HEK293T (cell line): ENCODE data around the gene FAM240B.

ENCODE experiments used
- CTCF ChIA-PET: fragments of 350-600 bp; formaldehyde crosslinking; extraction: SDS; loops from one replicate; lab custom pipeline; 2021; ENCODE audit warnings: antibody characterized with exemption, inconsistent platforms; lab: Yijun Ruan, JAX
- POLR2A ChIA-PET: fragments of 350-600 bp; formaldehyde crosslinking; extraction: SDS; loops from one replicate; lab custom pipeline; 2020; ENCODE audit warnings: antibody characterized with exemption, inconsistent platforms; lab: Yijun Ruan, JAX
- DNase-seq: peaks from one replicate; pipeline ENCODE4 v3.0.0; 2012; ENCODE audit warnings: mixed read lengths; ENCODE audit errors: extremely low spot score
- ARNT ChIP-seq: fragments of 450-650 bp; IDR thresholded peaks from 2 replicates; pipeline ENCODE4 v1.6.1; 2017; ENCODE audit warnings: mild to moderate bottlenecking
- BHLHE40 ChIP-seq: fragments of 450-650 bp; IDR thresholded peaks from 2 replicates; pipeline ENCODE4 v1.6.1; 2016; ENCODE audit warnings: mild to moderate bottlenecking, moderate library complexity, borderline replicate concordance
- CTBP1 ChIP-seq: fragments of 450-650 bp; IDR thresholded peaks from 2 replicates; pipeline ENCODE4 v1.6.1; 2016; ENCODE audit warnings: borderline replicate concordance
- ELF4 ChIP-seq: fragments of 450-650 bp; IDR thresholded peaks from 2 replicates; pipeline ENCODE4 v1.6.1; 2017; ENCODE audit warnings: antibody characterized with exemption
- FOXA1 ChIP-seq: fragments of 450-650 bp; IDR thresholded peaks from 2 replicates; pipeline ENCODE4 v1.6.1; 2016; ENCODE audit warnings: mild to moderate bottlenecking
- FOXK2 ChIP-seq: fragments of 450-650 bp; IDR thresholded peaks from 2 replicates; pipeline ENCODE4 v1.6.1; 2016; ENCODE audit warnings: mild to moderate bottlenecking
- FOXM1 ChIP-seq: fragments of 450-650 bp; IDR thresholded peaks from 2 replicates; pipeline ENCODE4 v1.6.1; 2017; ENCODE audit warnings: mild to moderate bottlenecking, borderline replicate concordance
- HDGF ChIP-seq: fragments of 450-650 bp; IDR thresholded peaks from 2 replicates; pipeline ENCODE4 v1.6.1; 2017; ENCODE audit warnings: antibody characterized with exemption, borderline replicate concordance
- L3MBTL2 ChIP-seq: fragments of 450-650 bp; conservative IDR thresholded peaks from 2 replicates; pipeline ENCODE4 v1.6.1; 2016; ENCODE audit warnings: mild to moderate bottlenecking
- LEF1 ChIP-seq: fragments of 450-650 bp; IDR thresholded peaks from 2 replicates; pipeline ENCODE4 v1.6.1; 2017; ENCODE audit warnings: mild to moderate bottlenecking, borderline replicate concordance
- NFRKB ChIP-seq: fragments of 450-650 bp; IDR thresholded peaks from 2 replicates; pipeline ENCODE4 v1.6.1; 2016; ENCODE audit warnings: mild to moderate bottlenecking, moderate library complexity
- PKNOX1 ChIP-seq: fragments of 450-650 bp; IDR thresholded peaks from 2 replicates; pipeline ENCODE4 v1.6.1; 2016
- SP1 ChIP-seq: fragments of 450-650 bp; IDR thresholded peaks from 2 replicates; pipeline ENCODE4 v1.6.1; 2017
- SUZ12 ChIP-seq: fragments of 450-650 bp; IDR thresholded peaks from 2 replicates; pipeline ENCODE4 v1.6.1; 2016; ENCODE audit warnings: mild to moderate bottlenecking
- TARDBP ChIP-seq: fragments of 450-650 bp; IDR thresholded peaks from 2 replicates; pipeline ENCODE4 v1.6.1; 2016
- ZNF384 ChIP-seq: fragments of 450-650 bp; IDR thresholded peaks from 2 replicates; pipeline ENCODE4 v1.6.1; 2016

Gene FAM240B

GRCh38 chr9:38671748-38672147 is 48.2 kb downstream of the FAM240B start:
- no peak for DNase-seq
- ChIA-PET POLR2A (interaction anchor here (0.9 kb wide), 1 partner anchor 11 kb away, joined by 4 read pairs; no protein-coding TSS in a partner anchor), CTCF (interaction anchor here (0.7 to 1.6 kb wide), 4 partner anchors 9 to 216 kb away, joined by 3 to 4 read pairs (median 3); no protein-coding TSS in a partner anchor)
- TF ChIP-seq SUZ12 = no peak
- no peak for TF ChIP-seq LEF1
- TF ChIP-seq ZNF384 = no peak
- no peak for TF ChIP-seq ELF4
- TF ChIP-seq L3MBTL2 = no peak
- no peak for TF ChIP-seq NFRKB
- TF ChIP-seq HDGF = no peak
- no peak for TF ChIP-seq PKNOX1
- no peak for TF ChIP-seq FOXA1
- TF ChIP-seq CTBP1 = no peak
- no peak for TF ChIP-seq FOXK2
- no peak for TF ChIP-seq SP1
- TF ChIP-seq ARNT = no peak
- TF ChIP-seq FOXM1 = no peak
- TF ChIP-seq TARDBP = no peak
- no peak for TF ChIP-seq BHLHE40

DNA sequence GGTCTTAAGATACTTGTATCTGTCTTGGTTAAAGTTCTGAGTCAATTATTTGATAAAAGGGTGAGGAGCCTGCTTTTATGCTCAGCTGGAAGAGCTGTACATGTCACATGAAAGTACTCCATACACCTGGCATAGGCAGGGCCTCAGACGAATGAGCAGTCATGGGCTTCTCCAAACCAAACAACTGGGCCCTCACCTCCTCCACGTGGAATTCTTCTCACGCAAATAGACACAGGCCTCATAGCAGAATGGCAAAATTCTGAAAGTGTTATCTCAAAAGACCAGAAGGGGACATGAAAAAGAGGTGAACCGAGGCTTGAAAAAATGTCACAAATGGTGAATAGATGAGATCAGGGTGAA is 48.6 kb downstream of the FAM240B start:
- TF ChIP-seq ARNT (no peak), CTBP1 (no peak), SUZ12 (no peak), SP1 (no peak), L3MBTL2 (no peak), PKNOX1 (no peak), FOXM1 (no peak), FOXK2 (no peak), TARDBP (no peak), HDGF (no peak), BHLHE40 (no peak), FOXA1 (no peak), ZNF384 (no peak), LEF1 (no peak), ELF4 (no peak)
- POLR2A ChIA-PET = interaction anchor here (0.9 kb wide), 1 partner anchor 12 kb away, joined by 4 read pairs; no protein-coding TSS in a partner anchor
- DNase-seq = no peak
- CTCF ChIA-PET = interaction anchor here (0.7 to 1.6 kb wide), 3 partner anchors 9 to 215 kb away, joined by 3 to 4 read pairs (median 3); no protein-coding TSS in a partner anchor

GRCh38 chr9:38670542-38671371 is 49.2 kb downstream of the FAM240B start:
- CTCF ChIA-PET = no interaction called here
- no peak for DNase-seq
- TF ChIP-seq SUZ12 (no peak), PKNOX1 (peak; percentile 73)
- POLR2A ChIA-PET = no interaction called here

DNA sequence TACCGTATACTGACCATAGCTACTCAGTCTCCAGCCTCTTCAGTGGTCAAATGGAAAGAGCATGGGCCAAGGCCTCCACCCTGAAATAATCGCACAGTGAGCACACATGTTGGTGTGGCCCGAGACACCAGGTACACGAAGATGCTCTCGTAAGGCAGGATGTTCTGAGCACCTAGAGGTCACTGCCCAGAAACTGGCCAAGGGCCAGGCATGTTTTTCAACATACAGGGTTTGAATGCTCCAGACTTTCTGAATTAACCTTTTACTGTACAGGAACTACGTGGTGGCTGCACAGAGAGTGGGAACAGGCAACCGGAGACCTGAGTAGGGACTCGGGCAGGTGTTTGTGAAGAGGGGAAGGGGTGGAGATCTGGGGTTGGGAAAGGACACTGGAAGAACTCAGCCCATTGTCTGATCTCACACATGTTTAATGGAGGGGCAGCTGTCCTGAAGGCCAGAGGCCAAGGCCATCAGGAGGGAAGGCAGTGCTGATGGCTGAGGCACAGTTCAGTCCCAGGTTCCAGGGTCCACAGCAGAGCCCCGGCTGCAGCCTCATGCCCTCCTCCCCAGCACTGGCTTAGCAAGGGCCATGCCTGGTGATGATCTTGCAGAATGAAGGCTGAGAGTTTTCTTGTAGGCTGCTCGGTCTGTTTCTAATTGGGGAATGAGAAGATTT is 51.0 kb downstream of the FAM240B start:
- DNase-seq = no peak
- TF ChIP-seq TARDBP (no peak), BHLHE40 (no peak), ARNT (no peak), SP1 (no peak), LEF1 (no peak), CTBP1 (no peak), FOXK2 (no peak), HDGF (no peak), SUZ12 (no peak), PKNOX1 (no peak), NFRKB (no peak), ZNF384 (no peak), FOXM1 (no peak), FOXA1 (no peak), L3MBTL2 (no peak)
- CTCF ChIA-PET = no interaction called here
- POLR2A ChIA-PET = no interaction called here
